T47D (cell line): Measurements from ENCODE around the gene IGFL2.
A peak's percentile ranks its signal among the peaks of the same experiment; 100 is the strongest.
"Not testable (repeated sequence)": the region's sequence is repeated elsewhere in the genome, so short reads cannot be mapped to it uniquely, and the experiment has no call there.

Experiments used
- DNase-seq, 2 experiments: peaks; one replicate each; pipeline versions ENCODE4 v3.0.0 to v3.0.0-alpha.2; 2011 to 2012; ENCODE audit warnings: low read depth in 1 of 2, low spot score in 1 of 2
- JUND ChIP-seq: IDR thresholded peaks from 2 replicates; pipeline ENCODE4 v1.6.1; 2012; ENCODE audit warnings: low read depth
- in situ Hi-C: cut with HindIII; loops from 2 replicates; pipeline ENCODE4 v1.10.0; 2016; ENCODE audit warnings: low sequenced_read_pairs, low pct_unique_long_range_greater_than_20kb

Gene IGFL2

DNA sequence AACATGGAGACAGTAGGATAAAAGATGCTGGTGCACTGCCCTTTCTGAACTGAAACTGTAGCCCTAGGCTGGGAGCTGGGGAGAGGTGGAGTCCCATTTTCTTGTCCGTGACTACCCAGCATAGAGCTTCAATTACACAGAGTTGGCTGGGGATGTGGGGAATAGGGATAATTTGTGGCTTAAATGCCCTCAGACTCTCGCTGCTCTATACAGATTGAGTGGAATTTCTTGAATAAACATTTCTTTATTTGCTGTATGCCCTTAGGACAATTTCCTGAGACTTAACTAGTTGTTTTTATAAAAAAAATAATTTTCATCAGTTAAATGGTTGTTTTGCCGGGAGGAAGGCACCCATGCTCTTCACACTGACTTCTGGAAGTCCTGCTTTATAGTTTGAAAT, 7.2 kb downstream of the IGFL2 start:
- no peak for TF ChIP-seq JUND
- in situ Hi-C loops = no loop called here
- no peak for DNase-seq

DNA sequence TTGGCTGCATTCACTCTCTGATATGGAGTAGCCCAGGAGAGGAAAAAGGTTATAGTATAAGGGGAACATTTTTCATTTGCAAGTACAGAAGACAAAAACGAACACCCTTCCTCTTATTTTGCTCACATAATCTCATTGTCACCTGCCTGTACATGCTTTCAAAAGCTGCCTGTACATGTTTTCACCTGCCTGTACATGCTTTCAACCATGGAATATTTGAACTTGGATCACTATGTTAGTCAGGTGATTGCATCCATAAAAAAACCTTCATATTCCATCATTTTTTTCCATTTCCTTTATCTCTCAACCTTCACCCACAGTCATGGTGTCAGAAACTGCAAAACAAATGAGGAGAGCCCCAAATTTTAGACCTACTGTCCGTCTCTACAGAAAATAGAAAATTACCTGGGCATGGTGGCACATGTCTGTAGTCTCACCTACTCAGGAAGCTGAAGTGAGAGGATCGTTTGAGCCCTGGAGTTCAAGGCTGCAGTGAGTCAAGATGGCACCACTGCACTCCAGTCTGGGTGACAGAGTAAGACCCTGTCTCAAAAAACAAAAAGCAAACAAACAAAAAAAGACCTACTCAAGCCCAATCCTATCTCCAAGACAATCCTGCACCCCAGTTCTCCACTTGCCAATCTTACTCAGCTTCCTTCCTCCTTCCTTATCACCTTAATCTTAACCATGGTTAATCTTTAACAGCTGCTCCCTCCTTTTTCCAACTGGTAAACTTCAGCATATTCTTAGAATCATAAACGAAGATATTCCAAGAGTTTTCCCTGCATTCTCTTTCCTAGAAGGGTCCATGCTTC, 11.6 kb downstream of the IGFL2 start:
- no peak for DNase-seq
- TF ChIP-seq JUND = no peak
- in situ Hi-C loops = no loop called here

DNA sequence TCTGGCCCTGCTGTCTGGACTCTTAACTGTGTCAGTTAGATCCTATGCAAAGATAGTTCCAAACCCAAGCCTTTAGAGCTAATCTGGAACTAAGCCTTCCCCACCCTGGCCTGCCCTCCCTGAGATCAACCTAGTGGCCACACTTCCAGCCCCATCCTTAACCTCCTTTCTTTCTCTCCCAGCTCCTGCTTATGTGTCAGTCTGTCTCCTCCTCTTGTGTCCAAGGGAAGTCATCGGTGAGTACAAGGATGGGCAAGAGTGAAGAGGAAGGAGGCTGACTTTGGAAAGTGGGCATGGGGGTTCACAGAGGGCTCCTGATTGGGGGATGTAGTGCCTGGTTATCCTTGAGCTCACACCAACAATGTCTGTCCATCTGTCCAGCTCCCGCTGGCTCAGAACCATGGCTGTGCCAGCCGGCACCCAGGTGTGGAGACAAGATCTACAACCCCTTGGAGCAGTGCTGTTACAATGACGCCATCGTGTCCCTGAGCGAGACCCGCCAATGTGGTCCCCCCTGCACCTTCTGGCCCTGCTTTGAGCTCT, 12.3 kb downstream of the IGFL2 start:
- TF ChIP-seq JUND = no peak
- in situ Hi-C loops = no loop called here
- no peak for DNase-seq

DNA sequence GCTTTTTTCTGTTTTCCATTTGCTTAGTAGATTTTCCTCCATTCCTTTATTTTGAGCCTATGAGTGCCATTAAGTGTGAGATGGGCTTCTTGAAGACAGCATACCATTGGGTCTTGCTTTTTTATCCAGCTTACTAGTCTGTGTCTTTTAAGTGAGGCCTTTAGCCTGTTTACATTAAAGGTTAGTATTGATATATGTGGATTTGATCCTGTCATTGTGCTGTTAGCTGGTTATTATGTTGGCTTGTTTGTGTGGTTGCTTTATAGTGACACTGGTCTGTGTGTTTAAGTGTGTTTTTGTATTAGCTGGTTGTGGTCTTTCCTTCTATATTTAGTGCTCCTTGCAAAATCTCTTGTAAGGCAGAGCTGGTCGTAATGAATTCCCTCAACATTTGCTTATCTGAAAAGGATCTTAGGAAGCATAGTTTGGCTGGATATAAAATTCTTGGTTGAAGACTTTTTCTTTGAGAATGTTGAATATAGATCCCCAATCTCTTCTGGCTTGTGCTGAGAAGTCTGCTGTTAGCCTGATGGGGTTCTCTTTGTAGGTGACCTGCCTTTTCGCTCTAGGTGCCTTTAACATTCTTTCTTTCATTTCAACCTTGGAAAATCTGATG, 13.7 kb downstream of the IGFL2 start:
- in situ Hi-C loops, DNase-seq: not testable (repeated sequence)

DNA sequence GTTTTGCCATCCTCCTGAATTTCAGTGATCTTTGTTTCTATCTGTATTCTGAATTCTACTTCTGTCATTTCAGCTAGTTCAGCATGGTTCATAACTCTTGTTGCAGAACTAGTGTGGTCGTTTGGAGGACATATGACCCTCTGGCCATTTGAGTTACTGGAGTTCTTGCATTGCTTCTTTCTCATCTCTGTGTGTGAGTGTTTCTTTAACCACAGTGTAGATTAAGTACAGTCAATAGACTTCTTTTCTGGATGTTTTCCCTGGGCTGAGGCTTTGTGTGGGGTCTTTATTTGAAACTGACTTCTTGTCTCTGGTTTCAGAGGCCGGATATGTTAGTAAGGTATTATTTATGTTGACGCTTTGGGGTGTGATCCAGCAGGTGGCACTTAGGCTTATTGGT, 14.7 kb downstream of the IGFL2 start:
- TF ChIP-seq JUND = no peak

DNA sequence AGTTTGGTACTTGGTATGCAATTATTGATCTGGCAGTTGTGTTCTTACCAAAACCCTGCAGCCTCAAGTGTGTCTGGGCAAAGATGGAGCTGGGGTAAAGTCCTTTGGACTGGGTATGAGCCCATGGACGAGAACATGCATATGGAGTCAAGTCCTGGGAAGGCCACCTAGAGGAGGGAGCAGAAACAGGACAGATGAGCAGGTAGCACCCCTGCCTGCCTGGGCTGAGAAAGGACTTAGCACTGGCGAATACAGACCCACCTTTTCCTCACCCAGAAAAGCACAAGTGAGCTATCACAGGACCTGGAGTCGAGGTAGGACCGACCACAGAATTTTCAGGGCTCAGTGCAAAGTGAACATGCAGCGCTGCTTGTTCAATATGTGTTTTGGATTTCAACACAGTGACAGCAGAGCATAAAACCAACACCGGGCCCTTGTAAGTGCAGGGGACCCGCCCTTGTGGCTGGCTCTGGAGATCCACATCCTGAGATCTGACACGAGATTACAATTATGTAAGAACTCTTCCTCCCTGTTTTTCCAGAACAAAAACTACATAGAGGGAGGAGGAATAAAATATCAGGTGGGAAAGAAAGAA, 25.9 kb downstream of the IGFL2 start:
- DNase-seq = peak in 1 of 2 experiments; percentile 10
- in situ Hi-C loops = no loop called here
- no peak for TF ChIP-seq JUND

More for the DNA sequence above, 14.7 kb downstream of the IGFL2 start:
- in situ Hi-C loops = no loop called here
- DNase-seq = no peak

DNA sequence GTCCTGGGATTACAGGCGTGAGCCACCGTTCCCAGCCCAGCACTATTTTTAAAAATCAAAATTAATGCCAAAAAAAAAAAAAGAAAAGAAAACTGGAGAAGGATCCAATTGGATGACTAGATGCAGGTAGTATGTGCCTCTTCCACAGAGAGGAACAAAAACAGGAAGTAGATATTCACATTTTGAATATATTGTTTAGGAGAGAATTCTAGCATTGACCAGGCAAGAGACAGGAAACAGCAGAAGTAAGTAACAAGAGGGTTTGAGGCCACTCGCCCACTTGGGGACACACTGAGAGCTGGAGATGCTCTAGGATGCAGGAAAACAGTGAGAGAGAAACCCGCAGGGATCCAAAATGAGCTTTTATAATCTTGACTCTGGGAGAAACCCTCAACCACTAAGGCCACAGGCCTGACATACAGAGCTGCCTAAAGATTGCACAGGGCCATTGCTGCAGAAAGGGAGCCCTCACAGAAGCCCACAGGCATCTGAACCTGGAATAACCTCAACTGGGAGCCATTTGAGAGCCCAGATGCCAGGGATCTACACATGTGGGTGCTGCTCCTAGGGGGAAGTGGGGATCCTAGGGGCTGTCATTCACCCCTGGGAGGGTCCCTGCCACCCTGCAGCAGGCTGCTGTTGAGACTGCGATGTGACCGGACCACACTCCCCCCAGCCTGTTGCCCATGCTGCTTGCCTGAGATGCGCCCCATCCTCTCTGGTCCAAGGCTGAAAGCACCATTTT, 28.2 kb downstream of the IGFL2 start:
- TF ChIP-seq JUND = no peak
- DNase-seq = no peak
- in situ Hi-C loops = no loop called here

DNA sequence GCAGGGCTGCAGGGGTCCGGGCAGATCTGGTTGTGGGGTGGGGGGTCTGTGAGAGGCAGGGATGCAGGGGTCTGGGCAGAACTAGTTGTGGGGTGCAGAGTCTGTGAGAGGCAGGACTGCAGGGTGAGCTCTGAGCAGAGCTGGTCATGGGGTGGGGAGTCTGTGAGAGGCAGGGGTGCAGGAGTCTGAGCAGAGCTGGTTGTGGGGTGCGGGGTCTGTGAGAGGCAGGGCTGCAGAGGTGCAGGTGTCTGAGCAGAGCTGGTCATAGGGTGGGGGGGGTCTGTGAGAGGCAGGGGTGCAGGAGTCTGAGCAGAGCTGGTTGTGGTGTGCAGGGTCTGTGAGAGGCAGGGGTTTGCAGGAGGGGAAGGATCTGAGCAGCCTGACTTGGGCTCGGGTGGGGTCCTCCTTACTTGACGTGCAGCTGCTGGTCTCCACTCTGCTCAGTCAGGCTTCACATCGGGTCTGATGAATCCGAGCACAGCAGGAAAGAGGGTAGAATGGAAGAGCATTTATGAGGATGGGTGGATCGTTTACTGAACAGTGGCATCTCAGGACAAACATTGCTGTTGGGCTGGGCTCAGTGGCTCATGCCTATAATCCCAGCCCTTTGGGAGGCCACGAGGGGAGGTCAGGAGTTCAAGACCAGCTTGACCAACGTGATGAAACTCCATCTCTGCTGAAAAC, 31.2 kb downstream of the IGFL2 start:
- in situ Hi-C loops = no loop called here
- no peak for TF ChIP-seq JUND
- DNase-seq = no peak

DNA sequence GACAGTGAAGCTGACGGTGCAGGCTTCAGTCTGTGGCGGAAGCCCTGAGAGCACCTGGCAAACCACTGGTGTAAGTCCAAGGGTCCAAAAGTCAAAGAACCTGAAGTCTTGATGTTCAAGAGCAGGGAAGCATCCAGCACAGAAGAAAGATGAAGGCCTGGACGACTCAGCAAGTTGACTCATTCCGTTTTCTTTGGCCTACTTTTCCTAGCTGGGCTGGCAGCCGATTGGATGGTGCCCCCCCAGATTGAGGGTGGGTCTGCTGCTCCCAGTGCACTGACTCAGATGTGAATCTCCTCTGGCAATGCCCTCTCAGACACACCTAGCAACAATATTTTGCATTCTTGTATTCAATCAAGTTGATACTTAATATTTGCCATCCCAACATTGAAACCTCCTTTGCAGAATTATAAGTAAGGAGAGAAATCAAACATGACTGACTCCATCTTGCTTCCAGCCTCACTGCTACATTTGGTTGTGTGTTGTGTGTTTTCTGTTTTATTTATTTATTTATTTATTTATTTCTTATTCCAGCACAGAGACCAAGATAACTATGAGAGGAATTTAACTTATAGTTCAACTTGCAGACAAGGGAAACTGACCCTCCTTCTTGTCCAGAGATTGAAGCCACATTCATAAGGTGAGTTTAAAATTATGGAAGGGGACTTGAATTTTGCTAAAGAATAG, 32.8 kb downstream of the IGFL2 start:
- no peak for TF ChIP-seq JUND
- in situ Hi-C loops = no loop called here
- DNase-seq = no peak

DNA sequence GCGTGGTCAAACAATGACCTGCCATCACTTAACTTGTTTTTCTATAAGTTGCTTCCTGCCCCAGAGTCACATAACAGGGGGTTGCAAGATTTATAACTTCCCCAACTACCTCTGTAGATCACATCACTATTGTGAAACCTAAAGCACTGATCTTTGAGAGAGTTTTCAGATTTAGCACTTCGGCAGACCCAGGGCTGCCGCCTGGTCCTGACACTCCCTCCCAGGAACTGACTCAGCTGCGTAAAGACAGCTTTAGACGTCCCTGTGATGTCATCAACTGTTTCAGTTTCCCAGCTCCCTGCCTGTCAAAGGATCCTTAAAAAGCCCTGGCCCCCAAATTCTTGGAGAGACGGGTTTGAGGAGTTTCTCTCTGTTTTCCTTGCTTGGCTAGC, 33.3 kb downstream of the IGFL2 start:
- in situ Hi-C loops = no loop called here
- no peak for DNase-seq
- no peak for TF ChIP-seq JUND

DNA sequence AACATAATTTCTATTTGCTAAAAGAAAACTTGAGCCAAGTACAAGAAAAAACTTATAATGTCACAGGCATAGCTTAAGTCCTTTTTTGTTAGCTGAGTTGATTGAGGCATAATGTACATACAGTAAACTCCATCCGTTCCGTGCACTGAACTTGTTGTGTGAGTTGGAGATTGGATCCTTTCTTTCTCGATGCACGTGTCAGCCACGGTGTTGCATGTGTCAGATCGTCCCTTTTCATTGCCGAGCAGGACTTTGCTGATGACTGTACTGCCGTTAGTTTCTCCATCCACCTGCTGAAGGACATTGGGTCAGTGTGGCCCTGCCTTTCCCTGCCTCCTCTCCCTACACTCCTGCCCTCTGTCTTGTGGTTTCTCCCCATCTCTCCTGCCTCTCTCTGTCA, 34.4 kb downstream of the IGFL2 start:
- in situ Hi-C loops = no loop called here
- no peak for TF ChIP-seq JUND
- DNase-seq = peak in 1 of 2 experiments; percentile 48

DNA sequence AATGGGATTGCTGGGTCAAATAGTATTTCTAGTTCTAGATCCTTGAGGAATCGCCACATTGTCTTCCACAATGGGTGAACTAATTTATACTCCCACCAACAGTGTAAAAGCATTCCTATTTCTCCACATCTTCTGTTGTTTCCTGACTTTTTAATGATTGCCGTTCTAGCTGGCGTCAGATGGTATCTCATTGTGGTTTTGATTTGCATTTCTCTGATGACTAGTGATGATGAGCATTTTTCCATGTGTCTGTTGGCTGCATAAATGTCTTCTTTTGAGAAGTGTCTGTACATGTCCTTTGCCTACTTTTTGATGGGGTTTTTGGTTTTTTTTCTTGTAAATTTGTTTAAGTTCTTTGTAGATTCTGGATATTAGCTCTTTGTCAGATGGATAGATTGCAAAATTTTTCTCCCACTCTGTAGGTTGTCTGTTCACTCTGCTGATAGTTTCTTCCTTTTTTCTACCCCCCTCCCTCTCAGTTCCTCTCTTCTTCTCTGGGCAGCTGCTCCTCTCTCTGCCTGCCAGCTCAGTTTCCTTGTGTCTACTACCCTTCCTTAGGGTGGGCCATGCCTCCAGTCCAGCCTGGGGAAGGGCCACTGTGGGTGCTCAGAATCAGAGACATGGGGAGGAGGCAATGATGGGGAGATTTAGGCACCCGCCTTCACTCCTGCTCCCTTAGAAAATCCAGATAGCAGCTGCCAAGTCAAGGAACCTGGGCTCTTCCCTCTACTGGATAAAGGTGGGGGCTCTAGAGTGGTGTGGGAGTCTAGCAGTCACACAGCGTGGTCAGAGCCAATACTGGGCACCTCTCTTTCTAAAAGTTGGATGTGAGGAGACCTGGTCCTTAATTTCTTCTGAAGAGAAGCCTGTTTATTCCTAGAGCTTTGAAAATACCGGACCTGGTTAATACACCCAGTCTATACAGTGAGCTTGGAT, 37.0 kb downstream of the IGFL2 start:
- DNase-seq, in situ Hi-C loops: not testable (repeated sequence)
